GM12878 (cell line): ENCODE measurements around the gene NFIL3. TPM values are rescaled to one million over a fixed set of nuclear protein-coding genes. Genes with fewer than 3 reads are reported as not detected.

Experiments used
- ATAC-seq: fragments of 200-7000 bp; cut with Tn5 transposase; 3 replicates; pipeline ENCODE4 v1.9.1; 2020; ENCODE audit warnings: mild to moderate bottlenecking, moderate library complexity
- BruUV-seq: library from RNA; stranded (reverse); fragments of 400-500 nt; replicated peaks from 2 replicates; lab custom pipeline; 2021; lab: Mats Ljungman, UMichigan
- CTCF ChIA-PET: fragments of 300-600 bp; sonication (Branson Sonifier 250); formaldehyde crosslinking; extraction: SDS; loops from one replicate; lab custom pipeline; 2021; ENCODE audit warnings: inconsistent platforms; lab: Yijun Ruan, JAX
- POLR2A ChIA-PET: fragments of 350-600 bp; formaldehyde crosslinking; extraction: SDS; loops from one replicate; lab custom pipeline; 2021; ENCODE audit warnings: inconsistent platforms; lab: Charles Lee
- RAD21 ChIA-PET: fragments of 300-600 bp; sonication (Branson Sonifier 250); formaldehyde crosslinking; loops from one replicate; lab custom pipeline; 2023; ENCODE audit warnings: antibody characterized with exemption; ENCODE audit not compliant: unreplicated experiment; lab: Charles Lee
- SMC1A ChIA-PET: fragments of 300-600 bp; sonication (Branson Sonifier 250); formaldehyde crosslinking; loops from one replicate; lab custom pipeline; 2023; ENCODE audit not compliant: unreplicated experiment, uncharacterized antibody; lab: Charles Lee
- DNase-seq: peaks from one replicate; pipeline ENCODE4 v3.0.0-alpha.2; 2011; ENCODE audit warnings: low read depth, low spot score
- FAIRE-seq: peaks from 3 replicates; lab custom pipeline; 2011; peaks lifted over from hg19 to GRCh38; lab: Jason Lieb, UNC
- H2AFZ ChIP-seq: 2 replicates; pipeline ENCODE4 v1.6.0; 2011; ENCODE audit warnings: low read depth, low read length, control low read depth; ENCODE audit not compliant: control insufficient read depth
- H3K27ac ChIP-seq: 2 replicates; pipeline ENCODE4 v1.5.1; 2011; ENCODE audit warnings: control low read depth; ENCODE audit not compliant: control insufficient read depth, insufficient read depth
- H3K27me3 ChIP-seq, 2 experiments: replicated peaks in 1 of 2; 2 replicates each; pipeline versions ENCODE4 v1.6.0 to v1.6.1; 2011; ENCODE audit warnings: low read length in 1 of 2; ENCODE audit not compliant: control insufficient read depth in 2 of 2, insufficient read depth in 2 of 2
- H3K36me3 ChIP-seq, 2 experiments: 2 replicates each; pipeline ENCODE4 v1.5.1; 2011; ENCODE audit warnings: low read length in 1 of 2; ENCODE audit not compliant: control insufficient read depth in 2 of 2, insufficient read depth in 2 of 2
- H3K4me1 ChIP-seq: 2 replicates; pipeline ENCODE4 v1.6.1; 2011; ENCODE audit warnings: mild to moderate bottlenecking, low read length, moderate library complexity, mixed read lengths; ENCODE audit not compliant: control insufficient read depth, insufficient read depth
- H3K4me2 ChIP-seq: 2 replicates; pipeline ENCODE4 v1.6.0; 2011; ENCODE audit warnings: control low read depth; ENCODE audit not compliant: control insufficient read depth, insufficient read depth
- H3K4me3 ChIP-seq: fragments of 200-600 bp; sonication (generic); 2 replicates; pipeline ENCODE4 v1.5.1; 2016
- H3K79me2 ChIP-seq: 2 replicates; pipeline ENCODE4 v1.6.0; 2011; ENCODE audit warnings: low read length; ENCODE audit not compliant: control insufficient read depth, insufficient read depth
- H3K9ac ChIP-seq: 2 replicates; pipeline ENCODE4 v1.8.0; 2011; ENCODE audit warnings: low read length, control low read depth, mixed read lengths; ENCODE audit not compliant: control insufficient read depth, insufficient read depth
- H3K9me3 ChIP-seq: replicated peaks from 3 replicates; pipeline ENCODE4 v1.5.1; 2011; ENCODE audit warnings: mild to moderate bottlenecking, low read length; ENCODE audit not compliant: control insufficient read depth, insufficient read depth
- H4K20me1 ChIP-seq: 2 replicates; pipeline ENCODE4 v1.6.0; 2011; ENCODE audit not compliant: control insufficient read depth, insufficient read depth
- CEBPB ChIP-seq, 2 experiments: fragments of 150-350 bp in 1 of 2; IDR thresholded peaks; 2 replicates each; pipeline ENCODE4 v1.6.1; 2012 to 2014; ENCODE audit warnings: low read depth in 2 of 2, low read length in 2 of 2, borderline replicate concordance in 1 of 2, inconsistent platforms in 1 of 2
- EED ChIP-seq: sonication (generic); IDR thresholded peaks from 2 replicates; pipeline ENCODE4 v1.6.1; 2016; ENCODE audit warnings: antibody characterized with exemption, low read depth
- FOS ChIP-seq: IDR thresholded peaks from 3 replicates; pipeline ENCODE4 v1.6.1; 2011; ENCODE audit warnings: borderline replicate concordance; ENCODE audit not compliant: insufficient read length; ENCODE audit errors: extremely low read depth
- FOXK2 ChIP-seq: fragments of 450-650 bp; IDR thresholded peaks from 2 replicates; pipeline ENCODE4 v1.6.1; 2017; ENCODE audit warnings: mild to moderate bottlenecking, moderate library complexity
- MXI1 ChIP-seq: fragments of 150-350 bp; IDR thresholded peaks from 2 replicates; pipeline ENCODE4 v1.6.1; 2011; ENCODE audit warnings: low read depth, mild to moderate bottlenecking, inconsistent platforms, low read length, improper control_type of control experiment
- RELB ChIP-seq: fragments of 450-650 bp; IDR thresholded peaks from 2 replicates; pipeline ENCODE4 v1.6.1; 2017; ENCODE audit warnings: low read depth, mild to moderate bottlenecking, moderate library complexity
- STAT3 ChIP-seq: IDR thresholded peaks from 2 replicates; pipeline ENCODE4 v1.6.1; 2011; ENCODE audit warnings: low read depth, low read length, improper control_type of control experiment
- SUPT20H ChIP-seq: IDR thresholded peaks from 2 replicates; pipeline ENCODE4 v1.6.1; 2011; ENCODE audit warnings: low read depth, mild to moderate bottlenecking, low read length, moderate library complexity, borderline replicate concordance; ENCODE audit not compliant: control insufficient read depth
- WGBS: methylation state at CpG from one replicate; pipeline ENCODE4 v1.1.6; 2016; ENCODE audit warnings: low lambda C conversion rate; ENCODE audit not compliant: insufficient replicate concordance, insufficient coverage; ENCODE audit errors: missing lambda C conversion rate; 5-methylcytosine and 5-hydroxymethylcytosine counted together
- in situ Hi-C: fragments of 300-500 bp; cut with MboI; formaldehyde crosslinking; loops from 9 replicates; pipeline ENCODE4 v1.14.3; 2018; ENCODE audit warnings: mixed read lengths
- intact Hi-C: fragments of 100-400 bp; cut with micrococcal nuclease; formaldehyde crosslinking; loops from one replicate; pipeline ENCODE4 v1.14.2; 2022; ENCODE audit not compliant: unreplicated experiment
- polyA plus RNA-seq, 11 experiments: library from polyadenylated mRNA; depleted of rRNA in 4 of 11; unstranded in 6 of 11; stranded (reverse) in 5 of 11; fragments of >200 nt; fragmentation: Nextera tagmentation in 4 of 11; fragmentation: Illumina TruSeq in 1 of 11; extraction: Ambion mirVana in 4 of 11; extraction: Trizol in 1 of 11; gene quantifications; 1 replicate in 1 of 11; 2 replicates in 10 of 11; pipeline versions ENCODE4 v1.2.1 to v1.2.3, GENCODE V29; 2011 to 2016; ENCODE audit warnings: inconsistent platforms in 2 of 11, missing spikeins in 2 of 11, low read depth in 1 of 11
- total RNA-seq, 4 experiments: library from RNA; depleted of rRNA in 3 of 4; stranded (reverse); fragments of >200 nt in 3 of 4; fragmentation: Illumina TruSeq in 1 of 4; extraction: Trizol in 1 of 4; gene quantifications; 2 replicates each; pipeline versions ENCODE4 v1.2.1 to v1.2.3, GENCODE V29; 2013 to 2021

Gene NFIL3
- total and polyA plus RNA-seq, 10 of the 15 experiments (the other 5 are each of a cell fraction or from before 2014, with no cell fraction given): 0.18 to 1.0 (median 0.36) TPM; not detected in 3

DNA sequence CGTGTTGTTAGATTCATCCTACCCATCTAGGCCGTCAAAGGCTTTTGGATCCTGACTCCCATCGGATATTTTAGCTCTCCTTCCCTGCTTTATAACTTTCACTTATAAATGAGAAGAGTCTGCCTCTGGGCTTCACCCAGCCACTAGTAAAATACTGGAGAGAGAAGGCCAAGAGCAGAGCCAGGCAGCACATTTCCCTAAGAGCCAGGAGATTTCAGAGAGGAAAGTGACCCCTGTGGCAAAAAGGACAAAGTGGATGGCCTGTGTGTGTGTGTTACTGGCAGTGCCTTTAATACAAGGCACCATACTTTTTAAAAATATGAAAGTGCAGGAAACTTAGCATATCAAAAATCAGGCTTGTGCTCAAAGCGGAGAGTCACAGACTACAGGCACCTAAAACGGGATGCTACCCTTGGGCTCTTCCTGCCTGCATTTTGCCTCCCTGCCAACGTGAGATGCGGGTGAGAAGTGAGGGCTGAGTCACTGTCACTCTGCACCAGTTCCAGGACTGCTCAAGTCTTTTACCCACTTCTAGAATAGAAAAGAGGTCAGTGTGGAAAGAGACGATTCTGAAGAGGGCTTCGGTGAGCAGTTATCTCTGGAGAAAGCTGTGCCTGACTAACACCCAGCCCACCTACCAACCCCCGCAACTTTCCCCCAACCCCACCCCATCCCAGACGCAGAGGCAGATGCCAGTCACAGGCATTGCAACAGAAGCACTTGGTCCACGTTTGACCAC lies 15.9 kb downstream of the NFIL3 start:
- Histone ChIP-seq H3K9me3 (no peaks in the 10 kb centered on the region), H3K4me2 (no peak overlapping the region), H3K27me3 (no peaks in the 10 kb centered on the region; a peak in 1 of 4 replicates), H3K79me2 (no peaks in the 10 kb centered on the region), H3K9ac (no peak overlapping the region), H3K4me1 (no peaks in the 10 kb centered on the region), H4K20me1 (no peaks in the 10 kb centered on the region), H3K4me3 (no peak overlapping the region), H2AFZ (no peak overlapping the region), H3K27ac (no peak overlapping the region)
- WGBS: 74% methylated on average over 12 of the region's 12 CpGs
- BruUV-seq: no TSS peak
- no peak for DNase-seq
- ATAC-seq: no peak
- ChIA-PET CTCF (no interaction called here), POLR2A (no interaction called here), RAD21 (no interaction called here)
- in situ Hi-C loops: no loop called here
- FAIRE-seq: no peak
- TF ChIP-seq MXI1: no peak
- TF ChIP-seq CEBPB (IDR thresholded peaks at IDR 0.05; ENCODE audit: borderline replicate concordance in 1 of 2, low read depth in 2 of 2, low read length in 2 of 2): no peak
- no peak for TF ChIP-seq RELB
- no peak for TF ChIP-seq FOXK2
- no peak for TF ChIP-seq STAT3
- no peak for TF ChIP-seq SUPT20H
- TF ChIP-seq EED: no peak
- no peak for TF ChIP-seq FOS
- TF ChIP-seq, all 136 proteins: peak for 0
- intact Hi-C loops: no loop called here
- SMC1A ChIA-PET: interaction anchor here (0.9 kb wide), 1 partner anchor 200 kb away, joined by 3 read pairs; no protein-coding TSS in a partner anchor
- H3K36me3 ChIP-seq: no peaks in the 10 kb centered on the region; a peak in 1 of 4 replicates
